Measurements from ENCODE around the gene MAPT.

The MAPT gene

DNA sequence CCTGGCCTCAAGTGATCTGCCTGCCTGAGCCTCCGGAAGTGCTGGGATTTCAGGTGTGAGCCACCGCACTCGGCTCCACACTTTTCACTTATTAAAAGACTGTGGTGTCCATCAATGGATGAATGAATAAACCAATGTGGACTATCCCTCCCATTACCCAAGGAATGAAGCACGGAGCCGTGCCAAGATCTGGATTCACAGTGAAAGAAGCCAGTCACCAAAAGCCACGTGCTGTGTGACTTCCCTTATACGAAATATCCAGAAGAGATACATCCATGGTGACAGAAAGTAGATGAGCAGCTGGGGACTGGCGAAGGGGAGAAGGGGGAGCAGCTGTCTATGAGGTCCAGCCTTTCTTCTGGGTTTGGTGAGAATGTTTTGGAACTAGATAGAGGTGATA lies 56.5 kb downstream of the MAPT start:
- no peak for TF ChIP-seq YY1 (IDR thresholded peaks at IDR 0.05; ENCODE audit: low read depth)
- TF ChIP-seq EP300 (IDR thresholded peaks at IDR 0.05; ENCODE audit: borderline replicate concordance), result no peak
- TF ChIP-seq TAF1 (IDR thresholded peaks at IDR 0.05; ENCODE audit: low read depth), result no peak
- no peak for TF ChIP-seq TCF12 (IDR thresholded peaks at IDR 0.05; ENCODE audit: low read depth)
- no peak for TF ChIP-seq FOXM1 (IDR thresholded peaks at IDR 0.05; ENCODE audit: borderline replicate concordance, low read depth)
- TF ChIP-seq, protein P1, sequence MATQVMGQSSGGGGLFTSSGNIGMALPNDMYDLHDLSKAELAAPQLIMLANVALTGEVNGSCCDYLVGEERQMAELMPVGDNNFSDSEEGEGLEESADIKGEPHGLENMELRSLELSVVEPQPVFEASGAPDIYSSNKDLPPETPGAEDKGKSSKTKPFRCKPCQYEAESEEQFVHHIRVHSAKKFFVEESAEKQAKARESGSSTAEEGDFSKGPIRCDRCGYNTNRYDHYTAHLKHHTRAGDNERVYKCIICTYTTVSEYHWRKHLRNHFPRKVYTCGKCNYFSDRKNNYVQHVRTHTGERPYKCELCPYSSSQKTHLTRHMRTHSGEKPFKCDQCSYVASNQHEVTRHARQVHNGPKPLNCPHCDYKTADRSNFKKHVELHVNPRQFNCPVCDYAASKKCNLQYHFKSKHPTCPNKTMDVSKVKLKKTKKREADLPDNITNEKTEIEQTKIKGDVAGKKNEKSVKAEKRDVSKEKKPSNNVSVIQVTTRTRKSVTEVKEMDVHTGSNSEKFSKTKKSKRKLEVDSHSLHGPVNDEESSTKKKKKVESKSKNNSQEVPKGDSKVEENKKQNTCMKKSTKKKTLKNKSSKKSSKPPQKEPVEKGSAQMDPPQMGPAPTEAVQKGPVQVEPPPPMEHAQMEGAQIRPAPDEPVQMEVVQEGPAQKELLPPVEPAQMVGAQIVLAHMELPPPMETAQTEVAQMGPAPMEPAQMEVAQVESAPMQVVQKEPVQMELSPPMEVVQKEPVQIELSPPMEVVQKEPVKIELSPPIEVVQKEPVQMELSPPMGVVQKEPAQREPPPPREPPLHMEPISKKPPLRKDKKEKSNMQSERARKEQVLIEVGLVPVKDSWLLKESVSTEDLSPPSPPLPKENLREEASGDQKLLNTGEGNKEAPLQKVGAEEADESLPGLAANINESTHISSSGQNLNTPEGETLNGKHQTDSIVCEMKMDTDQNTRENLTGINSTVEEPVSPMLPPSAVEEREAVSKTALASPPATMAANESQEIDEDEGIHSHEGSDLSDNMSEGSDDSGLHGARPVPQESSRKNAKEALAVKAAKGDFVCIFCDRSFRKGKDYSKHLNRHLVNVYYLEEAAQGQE (IDR thresholded peaks at IDR 0.05; ENCODE audit: low read depth), result no peak
- TF ChIP-seq, protein P2, sequence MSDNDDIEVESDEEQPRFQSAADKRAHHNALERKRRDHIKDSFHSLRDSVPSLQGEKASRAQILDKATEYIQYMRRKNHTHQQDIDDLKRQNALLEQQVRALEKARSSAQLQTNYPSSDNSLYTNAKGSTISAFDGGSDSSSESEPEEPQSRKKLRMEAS (IDR thresholded peaks at IDR 0.05), result no peak
- TF ChIP-seq ZBTB7A (IDR thresholded peaks at IDR 0.05; ENCODE audit: low read depth), result no peak
- TF ChIP-seq USF1 (IDR thresholded peaks at IDR 0.05), result no peak
- no peak for TF ChIP-seq TEAD4 (IDR thresholded peaks at IDR 0.05)
- no peak for TF ChIP-seq CEBPB (IDR thresholded peaks at IDR 0.05)
- no peak for TF ChIP-seq RAD21 (IDR thresholded peaks at IDR 0.05; ENCODE audit: low read depth)
- TF ChIP-seq NFIC (IDR thresholded peaks at IDR 0.05), result no peak
- no peak for TF ChIP-seq CREB1 (IDR thresholded peaks at IDR 0.05; ENCODE audit: low read depth)
- no peak for TF ChIP-seq EGR1 (IDR thresholded peaks at IDR 0.05)

DNA sequence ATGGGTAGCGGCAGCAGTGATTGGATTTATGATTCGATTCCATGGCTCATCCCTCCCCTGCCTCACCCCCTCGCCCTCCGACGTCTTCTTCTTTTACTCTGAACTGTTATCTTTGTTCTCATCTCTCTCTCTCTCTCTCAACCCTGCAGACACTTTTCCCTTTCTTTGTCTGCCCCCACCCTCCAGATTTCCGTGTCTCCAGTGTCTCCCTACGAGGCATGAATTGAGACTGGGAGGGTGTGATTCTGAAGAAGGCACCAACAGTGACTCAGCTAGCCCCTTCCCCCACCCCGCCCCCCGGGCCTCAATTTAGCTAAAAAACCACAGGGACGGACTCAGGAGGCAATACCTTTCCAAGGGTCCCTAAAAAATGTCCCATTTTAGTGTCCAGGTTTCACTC lies 57.0 kb downstream of the MAPT start:
- TF ChIP-seq CREB1 (IDR thresholded peaks at IDR 0.05; ENCODE audit: low read depth), result no peak
- TF ChIP-seq CEBPB (IDR thresholded peaks at IDR 0.05), result no peak

- TF ChIP-seq, protein P1 (IDR thresholded peaks at IDR 0.05; ENCODE audit: low read depth), result no peak
- no peak for TF ChIP-seq TCF12 (IDR thresholded peaks at IDR 0.05; ENCODE audit: low read depth)
- no peak for TF ChIP-seq ZBTB7A (IDR thresholded peaks at IDR 0.05; ENCODE audit: low read depth)
- TF ChIP-seq YY1 (IDR thresholded peaks at IDR 0.05; ENCODE audit: low read depth), result no peak
- TF ChIP-seq CEBPB (IDR thresholded peaks at IDR 0.05), result no peak
- TF ChIP-seq, protein P2 (IDR thresholded peaks at IDR 0.05), result no peak
- no peak for TF ChIP-seq FOXM1 (IDR thresholded peaks at IDR 0.05; ENCODE audit: borderline replicate concordance, low read depth)
- TF ChIP-seq CREB1 (IDR thresholded peaks at IDR 0.05; ENCODE audit: low read depth), result no peak
- no peak for TF ChIP-seq TAF1 (IDR thresholded peaks at IDR 0.05; ENCODE audit: low read depth)
- no peak for TF ChIP-seq NFIC (IDR thresholded peaks at IDR 0.05)
- TF ChIP-seq TEAD4 (IDR thresholded peaks at IDR 0.05), result no peak
- no peak for TF ChIP-seq USF1 (IDR thresholded peaks at IDR 0.05)
- no peak for TF ChIP-seq EP300 (IDR thresholded peaks at IDR 0.05; ENCODE audit: borderline replicate concordance)
- TF ChIP-seq RAD21 (IDR thresholded peaks at IDR 0.05; ENCODE audit: low read depth), result no peak
- TF ChIP-seq EGR1 (IDR thresholded peaks at IDR 0.05), result no peak
Observed at GRCh38 chr17:45951941-45952340, 57.6 kb downstream of the MAPT start.

DNA sequence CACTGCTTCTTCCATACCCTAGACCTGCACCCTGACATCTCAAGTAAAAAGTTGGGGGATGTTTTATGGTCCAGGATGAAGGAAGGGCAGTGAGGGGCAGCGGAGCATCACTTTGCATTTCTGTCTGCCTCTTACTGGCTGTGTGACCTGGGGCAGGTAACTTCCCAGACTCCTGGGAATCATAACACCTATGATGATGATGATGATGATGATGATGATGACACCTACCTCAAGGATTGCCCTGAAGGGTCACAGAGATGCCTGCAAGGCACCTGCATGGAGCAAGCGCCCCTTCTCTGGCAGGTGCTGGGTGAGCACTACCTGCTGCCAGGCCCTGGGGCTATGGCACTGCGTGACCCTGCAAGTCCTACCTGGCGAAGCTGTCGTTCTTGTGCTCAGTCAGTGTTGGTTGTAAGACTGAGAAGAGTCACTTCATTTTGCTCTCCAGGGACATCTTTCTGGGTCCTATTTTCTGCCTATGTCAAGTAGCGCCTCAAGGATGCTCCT lies 58.5 kb downstream of the MAPT start:
- TF ChIP-seq NFIC (IDR thresholded peaks at IDR 0.05), result no peak
- TF ChIP-seq TCF12 (IDR thresholded peaks at IDR 0.05; ENCODE audit: low read depth), result no peak
- no peak for TF ChIP-seq ZBTB7A (IDR thresholded peaks at IDR 0.05; ENCODE audit: low read depth)
- no peak for TF ChIP-seq TEAD4 (IDR thresholded peaks at IDR 0.05)
- TF ChIP-seq CREB1 (IDR thresholded peaks at IDR 0.05; ENCODE audit: low read depth), result no peak
- no peak for TF ChIP-seq RAD21 (IDR thresholded peaks at IDR 0.05; ENCODE audit: low read depth)
- TF ChIP-seq YY1 (IDR thresholded peaks at IDR 0.05; ENCODE audit: low read depth), result no peak
- no peak for TF ChIP-seq TAF1 (IDR thresholded peaks at IDR 0.05; ENCODE audit: low read depth)
- no peak for TF ChIP-seq EP300 (IDR thresholded peaks at IDR 0.05; ENCODE audit: borderline replicate concordance)
- TF ChIP-seq, protein P2 (IDR thresholded peaks at IDR 0.05), result no peak
- TF ChIP-seq EGR1 (IDR thresholded peaks at IDR 0.05), result no peak
- no peak for TF ChIP-seq CEBPB (IDR thresholded peaks at IDR 0.05)
- no peak for TF ChIP-seq FOXM1 (IDR thresholded peaks at IDR 0.05; ENCODE audit: borderline replicate concordance, low read depth)
- TF ChIP-seq, protein P1 (IDR thresholded peaks at IDR 0.05; ENCODE audit: low read depth), result no peak
- no peak for TF ChIP-seq USF1 (IDR thresholded peaks at IDR 0.05)

Data from Ishikawa (cell line).